ENCODE data around the gene RAD51AP1.

GRCh38 chr12:4603946-4604345 is 65.3 kb downstream of the RAD51AP1 start:
- no peak for TF ChIP-seq POLR2A (IDR thresholded peaks at IDR 0.05)
- TF ChIP-seq, protein P1, sequence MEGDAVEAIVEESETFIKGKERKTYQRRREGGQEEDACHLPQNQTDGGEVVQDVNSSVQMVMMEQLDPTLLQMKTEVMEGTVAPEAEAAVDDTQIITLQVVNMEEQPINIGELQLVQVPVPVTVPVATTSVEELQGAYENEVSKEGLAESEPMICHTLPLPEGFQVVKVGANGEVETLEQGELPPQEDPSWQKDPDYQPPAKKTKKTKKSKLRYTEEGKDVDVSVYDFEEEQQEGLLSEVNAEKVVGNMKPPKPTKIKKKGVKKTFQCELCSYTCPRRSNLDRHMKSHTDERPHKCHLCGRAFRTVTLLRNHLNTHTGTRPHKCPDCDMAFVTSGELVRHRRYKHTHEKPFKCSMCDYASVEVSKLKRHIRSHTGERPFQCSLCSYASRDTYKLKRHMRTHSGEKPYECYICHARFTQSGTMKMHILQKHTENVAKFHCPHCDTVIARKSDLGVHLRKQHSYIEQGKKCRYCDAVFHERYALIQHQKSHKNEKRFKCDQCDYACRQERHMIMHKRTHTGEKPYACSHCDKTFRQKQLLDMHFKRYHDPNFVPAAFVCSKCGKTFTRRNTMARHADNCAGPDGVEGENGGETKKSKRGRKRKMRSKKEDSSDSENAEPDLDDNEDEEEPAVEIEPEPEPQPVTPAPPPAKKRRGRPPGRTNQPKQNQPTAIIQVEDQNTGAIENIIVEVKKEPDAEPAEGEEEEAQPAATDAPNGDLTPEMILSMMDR (IDR thresholded peaks at IDR 0.05) = no peak
- TF ChIP-seq EP300 (IDR thresholded peaks at IDR 0.05) = no peak

Data from gastroesophageal sphincter (tissue), 3 donors.